Activated B cell treated with CpG ODN at 0.5 μM for 24 hours (primary cell): Measurements from ENCODE around the gene PSEN1. TPM values are rescaled to one million over a fixed set of nuclear protein-coding genes. Genes with fewer than 3 reads are reported as not detected.

ENCODE experiments used
- ATAC-seq: fragments of 200-7000 bp; cut with Tn5 transposase; one replicate; pipeline ENCODE4 v1.10.0; 2021; ENCODE audit warnings: low read depth, mild to moderate bottlenecking, moderate library complexity
- CTCF ChIA-PET: fragments of 350-600 bp; sonication (Branson Sonifier 250); formaldehyde crosslinking; loops from one replicate; lab custom pipeline; 2021; ENCODE audit warnings: antibody characterized with exemption; lab: Charles Lee
- POLR2A ChIA-PET: fragments of 350-600 bp; sonication (Branson Sonifier 250); formaldehyde crosslinking; loops from one replicate; lab custom pipeline; 2021; ENCODE audit warnings: antibody characterized with exemption; lab: Charles Lee
- DNase-seq: peaks from one replicate; pipeline ENCODE4 v3.0.0; 2022
- H3K27ac Mint-ChIP-seq: one replicate; pipeline ENCODE4 v1.8.0; 2020; ENCODE audit warnings: mixed read lengths
- H3K27me3 Mint-ChIP-seq: one replicate; pipeline ENCODE4 v1.8.0; 2021; ENCODE audit warnings: mixed read lengths
- H3K36me3 Mint-ChIP-seq: one replicate; pipeline ENCODE4 v1.8.0; 2021; ENCODE audit warnings: low read depth, mixed read lengths
- H3K4me1 Mint-ChIP-seq: one replicate; pipeline ENCODE4 v1.8.0; 2021; ENCODE audit warnings: mixed read lengths
- H3K4me3 Mint-ChIP-seq: one replicate; pipeline ENCODE4 v1.8.0; 2020; ENCODE audit warnings: mild to moderate bottlenecking, mixed read lengths
- H3K9me3 Mint-ChIP-seq: one replicate; pipeline ENCODE4 v1.8.0; 2020; ENCODE audit warnings: mixed read lengths
- intact Hi-C: fragments of 100-400 bp; cut with micrococcal nuclease; formaldehyde crosslinking; loops from one replicate; pipeline ENCODE4 v1.15.1; 2024
- total RNA-seq: library from RNA; stranded (reverse); gene quantifications from 2 replicates; pipeline ENCODE4 v1.2.3, GENCODE V29; 2022
- TF ChIP-seq, protein P1 (sequence below): fragments of 200-600 bp; IDR thresholded peaks from one replicate; pipeline ENCODE4 v1.8.0; 2022; ENCODE audit warnings: antibody characterized with exemption, mild to moderate bottlenecking

Gene PSEN1
- total RNA-seq, 1 donor from 2014 or later, result 38.6 TPM

DNA sequence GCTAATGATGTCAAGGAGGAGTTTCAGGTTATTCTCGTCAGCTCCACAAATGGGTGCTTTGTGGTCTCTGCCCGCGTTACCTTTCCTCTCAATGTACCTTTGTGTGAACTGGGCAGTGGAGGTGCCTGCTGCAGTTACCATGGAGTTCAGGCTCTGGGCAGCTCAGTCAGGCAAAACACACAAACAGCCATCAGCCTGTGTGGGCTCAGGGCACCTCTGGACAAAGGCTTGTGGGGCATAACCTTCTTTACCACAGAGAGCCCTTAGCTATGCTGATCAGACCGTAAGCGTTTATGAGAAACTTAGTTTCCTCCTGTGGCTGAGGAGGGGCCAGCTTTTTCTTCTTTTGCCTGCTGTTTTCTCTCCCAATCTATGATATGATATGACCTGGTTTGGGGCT, 84.3 kb downstream of the PSEN1 start:
- no peaks in the 10 kb centered on the region for H3K9me3 Mint-ChIP-seq
- TF ChIP-seq, protein P1, sequence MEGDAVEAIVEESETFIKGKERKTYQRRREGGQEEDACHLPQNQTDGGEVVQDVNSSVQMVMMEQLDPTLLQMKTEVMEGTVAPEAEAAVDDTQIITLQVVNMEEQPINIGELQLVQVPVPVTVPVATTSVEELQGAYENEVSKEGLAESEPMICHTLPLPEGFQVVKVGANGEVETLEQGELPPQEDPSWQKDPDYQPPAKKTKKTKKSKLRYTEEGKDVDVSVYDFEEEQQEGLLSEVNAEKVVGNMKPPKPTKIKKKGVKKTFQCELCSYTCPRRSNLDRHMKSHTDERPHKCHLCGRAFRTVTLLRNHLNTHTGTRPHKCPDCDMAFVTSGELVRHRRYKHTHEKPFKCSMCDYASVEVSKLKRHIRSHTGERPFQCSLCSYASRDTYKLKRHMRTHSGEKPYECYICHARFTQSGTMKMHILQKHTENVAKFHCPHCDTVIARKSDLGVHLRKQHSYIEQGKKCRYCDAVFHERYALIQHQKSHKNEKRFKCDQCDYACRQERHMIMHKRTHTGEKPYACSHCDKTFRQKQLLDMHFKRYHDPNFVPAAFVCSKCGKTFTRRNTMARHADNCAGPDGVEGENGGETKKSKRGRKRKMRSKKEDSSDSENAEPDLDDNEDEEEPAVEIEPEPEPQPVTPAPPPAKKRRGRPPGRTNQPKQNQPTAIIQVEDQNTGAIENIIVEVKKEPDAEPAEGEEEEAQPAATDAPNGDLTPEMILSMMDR, result no peak
- ChIA-PET POLR2A (no interaction called here), CTCF (no interaction called here)
- intact Hi-C loops, result loop anchor here (5.0 kb wide), 1 partner anchor 52 kb away; no protein-coding TSS in a partner anchor
- no peak for DNase-seq
- H3K4me1 Mint-ChIP-seq, result peaks cover 12% of the 10 kb centered on the region
- H3K4me3 Mint-ChIP-seq, result no peak overlapping the region
- peak overlapping the region; percentile 20 for H3K27ac Mint-ChIP-seq
- no peaks in the 10 kb centered on the region for H3K27me3 Mint-ChIP-seq
- peaks cover 80% of the 10 kb centered on the region for H3K36me3 Mint-ChIP-seq
- ATAC-seq, result no peak

DNA sequence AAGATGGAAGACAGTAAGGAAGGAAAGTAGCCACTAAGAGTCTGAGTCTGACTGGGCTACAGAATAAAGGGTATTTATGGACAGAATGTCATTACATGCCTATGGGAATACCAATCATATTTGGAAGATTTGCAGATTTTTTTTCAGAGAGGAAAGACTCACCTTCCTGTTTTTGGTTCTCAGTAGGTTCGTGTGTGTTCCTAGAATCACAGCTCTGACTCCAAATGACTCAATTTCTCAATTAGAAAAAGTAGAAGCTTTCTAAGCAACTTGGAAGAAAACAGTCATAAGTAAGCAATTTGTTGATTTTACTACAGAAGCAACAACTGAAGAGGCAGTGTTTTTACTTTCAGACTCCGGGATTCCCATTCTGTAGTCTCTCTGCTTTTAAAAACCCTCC, 85.6 kb downstream of the PSEN1 start:
- ATAC-seq (no peak), DNase-seq (no peak)
- ChIA-PET CTCF (no interaction called here), POLR2A (interaction anchor here (1.0 kb wide), 1 partner anchor 269 kb away, joined by 3 read pairs; no protein-coding TSS in a partner anchor)
- no peaks in the 10 kb centered on the region for H3K27me3 Mint-ChIP-seq
- peaks cover 12% of the 10 kb centered on the region for H3K4me1 Mint-ChIP-seq
- no peaks in the 10 kb centered on the region for H3K9me3 Mint-ChIP-seq
- peaks cover 77% of the 10 kb centered on the region for H3K36me3 Mint-ChIP-seq
- no peak overlapping the region for H3K27ac Mint-ChIP-seq
- intact Hi-C loops, result loop anchor here (5.0 kb wide), 1 partner anchor 50 kb away; no protein-coding TSS in a partner anchor
- no peak overlapping the region for H3K4me3 Mint-ChIP-seq
- TF ChIP-seq, protein P1, result no peak

DNA sequence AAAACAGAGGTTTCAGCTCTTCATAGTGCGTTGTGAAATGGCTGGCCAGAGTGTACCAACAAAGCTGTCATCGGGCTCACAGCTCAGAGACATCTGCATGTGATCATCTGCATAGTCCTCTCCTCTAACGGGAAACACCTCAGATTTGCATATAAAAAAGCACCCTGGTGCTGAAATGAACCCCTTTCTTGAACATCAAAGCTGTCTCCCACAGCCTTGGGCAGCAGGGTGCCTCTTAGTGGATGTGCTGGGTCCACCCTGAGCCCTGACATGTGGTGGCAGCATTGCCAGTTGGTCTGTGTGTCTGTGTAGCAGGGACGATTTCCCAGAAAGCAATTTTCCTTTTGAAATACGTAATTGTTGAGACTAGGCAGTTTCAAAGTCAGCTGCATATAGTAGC, 86.7 kb downstream of the PSEN1 start:
- ChIA-PET POLR2A (interaction anchor here (0.6 to 1.3 kb wide), 4 partner anchors 17 to 268 kb away, joined by 3 to 4 read pairs (median 4); partner anchors contain the start of gene RIOX1), CTCF (interaction anchor here (0.6 to 0.8 kb wide), 2 partner anchors 242 to 249 kb away, joined by 3 read pairs; no protein-coding TSS in a partner anchor)
- no peaks in the 10 kb centered on the region for H3K27me3 Mint-ChIP-seq
- H3K9me3 Mint-ChIP-seq, result no peaks in the 10 kb centered on the region
- no peak overlapping the region for H3K4me3 Mint-ChIP-seq
- peaks cover 12% of the 10 kb centered on the region for H3K4me1 Mint-ChIP-seq
- H3K27ac Mint-ChIP-seq, result peak overlapping the region; percentile 5
- peaks cover 76% of the 10 kb centered on the region for H3K36me3 Mint-ChIP-seq
- peak; percentile 64 for ATAC-seq
- intact Hi-C loops, result loop anchor here (5.0 kb wide), 1 partner anchor 49 kb away; no protein-coding TSS in a partner anchor
- TF ChIP-seq, protein P1, result no peak
- no peak for DNase-seq

DNA sequence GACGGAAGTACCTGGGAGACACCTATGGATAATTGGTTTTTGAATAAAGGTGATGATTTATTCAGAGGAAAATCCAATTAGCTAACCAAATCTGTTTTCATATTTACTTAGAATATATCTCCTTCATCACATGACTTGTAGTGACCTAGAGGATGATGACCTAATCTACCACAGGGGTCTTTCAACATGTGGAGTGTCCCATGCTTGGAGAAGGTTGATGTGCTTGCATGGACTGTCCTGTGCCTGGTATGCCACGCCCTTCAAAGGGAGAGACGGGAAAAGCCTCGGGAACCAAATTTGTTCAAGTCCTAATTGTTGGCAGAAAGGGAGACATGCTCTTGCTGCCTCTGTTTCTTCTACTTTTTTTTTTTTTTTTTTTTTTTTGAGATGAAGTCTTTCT, 89.2 kb downstream of the PSEN1 start:
- Mint-ChIP-seq H3K4me3 (no peak overlapping the region), H3K36me3 (peaks cover 62% of the 10 kb centered on the region), H3K9me3 (no peaks in the 10 kb centered on the region), H3K27me3 (no peaks in the 10 kb centered on the region), H3K4me1 (peaks cover 15% of the 10 kb centered on the region), H3K27ac (no peak overlapping the region)
- intact Hi-C loops, result no loop called here
- ATAC-seq, result no peak
- ChIA-PET CTCF (no interaction called here), POLR2A (no interaction called here)
- TF ChIP-seq, protein P1, result no peak
- DNase-seq, result no peak

DNA sequence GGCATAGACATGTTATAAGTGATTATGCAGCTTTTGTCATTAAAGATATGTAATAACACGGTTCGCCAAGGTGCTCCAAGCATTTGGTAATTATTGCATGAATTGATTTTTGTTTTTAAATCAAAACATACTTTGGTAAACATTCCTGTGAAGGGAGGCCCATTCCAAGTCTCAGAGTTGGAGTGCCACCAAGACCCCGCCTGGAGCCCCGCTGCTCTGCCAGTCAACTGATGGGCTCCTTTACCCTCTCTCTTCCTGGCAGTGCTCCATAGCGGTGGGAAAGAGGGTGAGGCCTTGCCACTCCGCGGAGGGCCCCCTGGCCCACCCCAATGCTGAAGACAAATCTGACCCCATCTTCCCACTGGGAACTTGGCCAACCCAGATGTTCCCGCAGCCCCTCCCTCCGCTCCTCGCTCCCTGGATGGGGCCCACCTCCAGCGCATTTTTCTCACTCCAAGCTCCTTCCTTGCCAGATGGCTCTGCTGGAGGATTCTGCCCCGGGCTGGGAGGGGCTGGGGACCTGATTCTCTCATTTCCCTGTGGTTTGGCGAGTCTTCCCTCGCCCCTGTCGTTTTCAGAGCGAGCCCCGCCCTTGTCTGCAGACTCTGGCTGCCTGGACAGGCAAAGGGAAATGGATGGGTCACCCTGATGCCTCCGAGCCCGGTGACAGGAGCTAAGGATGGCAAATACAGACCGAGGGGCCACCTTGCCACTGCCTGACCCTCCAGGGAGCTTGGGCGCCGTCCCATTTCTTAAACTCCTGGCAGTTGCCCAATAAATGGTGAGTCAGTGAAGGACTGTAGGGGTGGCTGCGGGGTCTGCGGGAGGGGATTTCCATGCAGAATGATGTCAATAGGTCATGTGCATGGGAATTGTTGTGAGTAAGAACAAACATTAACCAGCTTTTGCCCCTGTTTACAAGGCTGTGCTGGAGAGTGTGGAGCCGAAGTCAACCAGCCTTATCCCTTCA, 91.8 kb downstream of the PSEN1 start:
- H3K27ac Mint-ChIP-seq, result no peak overlapping the region
- intact Hi-C loops, result no loop called here
- H3K36me3 Mint-ChIP-seq, result peaks cover 36% of the 10 kb centered on the region
- H3K27me3 Mint-ChIP-seq, result peaks cover 2% of the 10 kb centered on the region
- peaks cover 7% of the 10 kb centered on the region for H3K4me1 Mint-ChIP-seq
- ChIA-PET POLR2A (no interaction called here), CTCF (no interaction called here)
- ATAC-seq (no peak), DNase-seq (no peak)
- TF ChIP-seq, protein P1, result no peak
- H3K9me3 Mint-ChIP-seq, result no peaks in the 10 kb centered on the region
- H3K4me3 Mint-ChIP-seq, result no peak overlapping the region
